Measurements from ENCODE around the gene MAP3K21.

MAP3K21 gene

DNA sequence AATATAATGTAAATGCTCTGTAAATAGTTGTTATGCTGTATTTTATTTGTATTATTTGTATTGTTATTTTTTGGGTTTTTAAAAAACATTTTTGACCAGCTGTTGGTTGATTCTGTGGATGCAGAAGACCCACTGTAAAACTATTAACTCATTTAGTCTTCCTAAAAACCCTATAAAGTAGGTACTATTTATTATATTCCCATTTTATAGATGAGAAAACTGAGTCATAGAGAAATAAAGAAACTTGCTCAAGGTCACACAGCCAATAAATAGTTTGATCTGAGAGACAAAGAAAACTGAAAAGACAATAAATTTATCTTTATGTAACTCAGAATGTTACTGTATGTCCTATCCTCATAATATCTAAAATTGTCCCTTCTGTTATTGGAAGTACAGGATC is 1.2 kb upstream of the MAP3K21 start:
- DNase-seq (ENCODE audit: low spot score) = no peak

DNA sequence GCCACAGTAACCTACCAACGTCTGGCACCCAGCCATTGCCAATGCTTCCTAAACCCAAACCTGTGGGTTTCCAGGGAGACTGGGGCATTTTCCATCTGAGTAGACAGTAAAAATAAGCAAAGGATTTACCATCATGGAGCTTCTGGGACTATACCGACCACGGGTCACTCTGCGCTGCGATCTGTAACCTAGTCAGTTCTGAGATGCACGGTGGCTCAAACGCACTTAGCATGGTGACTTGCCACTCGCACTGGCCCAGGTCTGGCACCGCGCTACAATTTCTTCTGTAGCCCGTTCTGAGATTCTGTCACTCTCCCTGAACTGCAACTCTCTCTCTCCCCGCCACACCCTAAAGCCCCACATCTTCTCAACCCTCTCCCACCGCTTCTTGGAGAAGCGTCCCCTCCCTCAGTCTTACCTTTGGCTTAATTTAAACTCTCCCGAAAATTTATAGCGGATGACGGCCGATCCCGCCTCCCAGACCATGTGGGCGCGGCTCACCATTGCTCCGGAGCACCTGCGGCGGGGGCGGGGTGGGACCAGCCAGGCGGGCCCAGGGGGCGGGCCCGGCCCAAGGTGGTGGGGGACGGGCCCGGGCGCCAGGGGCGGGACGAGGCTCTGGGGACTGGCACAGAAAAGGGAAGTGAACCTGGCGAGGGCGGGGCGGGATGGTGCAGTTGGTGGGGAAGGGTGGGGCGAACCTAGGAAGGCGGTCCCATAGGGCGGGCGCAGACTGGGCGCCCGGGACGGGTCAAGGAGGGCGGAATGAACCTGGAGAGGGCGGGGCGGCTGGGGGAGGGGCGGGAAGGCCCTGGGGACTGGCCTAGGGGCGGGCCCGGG is 493 bp upstream of the MAP3K21 start:
- peak; percentile 60 for DNase-seq (ENCODE audit: low spot score)

- DNase-seq (ENCODE audit: low spot score) = peak; percentile 29
These were observed 808 bp downstream of the MAP3K21 start for GRCh38 chr1:233328142-233328921.

DNA sequence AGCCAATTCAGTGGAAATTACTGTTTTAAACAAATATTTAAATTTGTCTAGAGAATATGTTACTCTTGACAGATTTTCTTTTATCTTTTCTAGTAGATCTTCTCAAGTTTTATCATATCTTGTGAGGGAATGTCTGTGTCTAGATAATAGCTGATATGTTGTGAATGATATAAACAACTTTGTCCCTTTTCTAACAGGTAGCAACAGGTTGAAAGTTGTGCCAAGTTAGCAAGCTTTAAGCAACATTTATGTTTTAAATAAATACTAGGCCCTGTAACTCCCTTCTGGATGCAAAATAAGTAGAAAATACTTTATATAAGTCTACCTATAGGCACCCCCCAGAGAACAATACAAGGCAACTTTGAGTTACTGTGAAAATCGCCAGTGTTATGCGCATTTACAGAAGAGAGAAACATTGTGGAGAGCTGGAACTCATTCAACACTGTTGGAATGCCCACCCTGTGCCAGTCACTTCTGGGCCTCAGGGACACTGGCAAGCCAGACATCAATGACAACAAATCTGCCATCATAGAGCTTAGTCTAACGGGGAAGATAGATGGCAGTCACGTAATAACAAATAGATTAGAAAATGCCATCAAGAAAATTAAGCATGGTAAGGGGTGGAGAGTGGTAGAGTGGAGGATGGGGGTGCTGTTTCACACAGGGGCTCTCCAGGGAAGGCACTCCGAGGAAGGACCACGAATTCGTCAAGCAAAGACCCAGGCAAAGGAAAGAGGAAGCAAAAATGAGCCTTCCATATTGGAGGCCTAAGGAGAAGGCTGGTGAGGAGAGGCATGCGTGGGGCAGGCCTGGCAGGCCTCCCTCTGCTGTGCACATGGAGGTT is 4.4 kb downstream of the MAP3K21 start:
- DNase-seq (ENCODE audit: low spot score) = no peak

- DNase-seq (ENCODE audit: low spot score) = no peak
These were observed 5.6 kb downstream of the MAP3K21 start for GRCh38 chr1:233333086-233333485.

- no peak for DNase-seq (ENCODE audit: low spot score)
These were observed 6.6 kb downstream of the MAP3K21 start for GRCh38 chr1:233334092-233334491.

GRCh38 chr1:233336554-233337456 is 9.3 kb downstream of the MAP3K21 start:
- no peak for DNase-seq (ENCODE audit: low spot score)

- no peak for DNase-seq (ENCODE audit: low spot score)
These were observed 10.0 kb downstream of the MAP3K21 start for GRCh38 chr1:233337505-233337904.

GRCh38 chr1:233338102-233338501 is 10.6 kb downstream of the MAP3K21 start:
- no peak for DNase-seq (ENCODE audit: low spot score)

DNA sequence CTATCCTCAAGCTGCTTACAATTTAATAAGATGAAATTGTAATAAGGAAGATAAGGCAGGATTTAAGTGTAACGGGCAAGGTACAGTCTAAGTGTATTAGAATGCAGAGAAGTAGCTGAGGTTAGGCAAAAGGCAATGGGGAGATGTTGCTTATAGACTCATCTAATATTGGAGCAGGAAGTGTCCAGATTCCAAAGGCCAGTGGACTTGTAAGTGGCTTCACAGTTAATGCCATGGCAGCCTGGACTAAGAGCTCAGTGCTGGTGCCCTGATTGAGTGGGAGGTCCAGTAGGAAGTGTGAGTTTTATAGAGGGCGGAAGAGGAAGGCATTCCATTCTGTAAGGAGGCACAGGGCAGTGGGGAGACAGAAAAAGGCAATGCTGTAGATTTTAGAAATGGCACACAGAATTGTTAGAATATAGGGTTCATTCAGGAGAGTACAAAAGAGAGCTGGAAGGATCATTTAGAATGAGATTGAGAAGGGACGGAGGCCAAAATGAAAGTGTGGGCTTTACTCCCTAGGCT is 12.6 kb downstream of the MAP3K21 start:
- DNase-seq (ENCODE audit: low spot score) = no peak

DNA sequence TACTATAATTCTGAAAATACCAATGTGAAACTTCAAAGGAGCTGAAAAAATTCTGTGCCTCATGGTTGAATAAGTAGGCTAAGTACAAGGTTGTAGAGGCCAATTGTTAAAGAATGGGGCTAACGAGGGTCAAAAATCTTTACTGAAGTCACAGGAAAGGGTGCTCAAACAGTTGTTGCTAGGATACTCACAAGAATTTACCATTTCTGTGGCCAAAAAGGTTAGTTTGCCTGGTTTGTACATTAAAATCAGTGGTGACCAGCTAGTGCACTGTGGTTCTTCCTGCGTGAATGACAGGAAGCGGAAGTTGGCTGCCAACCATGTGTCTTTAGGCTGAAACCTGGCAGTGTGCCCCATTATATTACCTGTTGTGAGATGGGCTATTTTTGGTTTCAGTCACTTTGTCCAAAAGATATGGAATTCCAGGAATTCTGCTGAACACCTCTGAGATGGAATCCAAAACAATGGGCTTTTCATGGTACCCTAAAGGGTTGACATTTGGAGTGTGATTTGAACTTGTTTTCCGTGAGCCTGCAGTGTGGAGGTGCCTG is 13.5 kb downstream of the MAP3K21 start:
- DNase-seq (ENCODE audit: low spot score) = no peak

- DNase-seq (ENCODE audit: low spot score) = no peak
These were observed 14.6 kb downstream of the MAP3K21 start for GRCh38 chr1:233342086-233342485.

DNA sequence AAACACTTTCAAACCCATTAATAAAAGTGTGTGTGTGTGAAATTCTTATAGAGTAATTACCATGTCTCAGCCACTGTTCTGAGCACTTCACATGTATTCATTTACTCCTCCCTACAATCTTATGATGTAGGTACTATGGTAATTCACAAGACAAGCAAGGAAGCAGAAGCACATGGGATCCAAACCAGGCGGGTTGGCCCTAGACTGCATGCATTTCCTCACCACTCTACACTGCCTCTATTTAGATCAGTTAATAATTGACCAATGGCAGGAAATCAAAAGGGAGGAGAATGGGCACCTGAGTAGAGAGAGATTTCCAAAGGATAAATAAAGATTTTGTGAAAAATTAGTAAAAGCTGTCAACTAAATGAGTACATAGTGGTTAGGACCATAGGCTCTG is 15.7 kb downstream of the MAP3K21 start:
- DNase-seq (ENCODE audit: low spot score) = no peak

DNA sequence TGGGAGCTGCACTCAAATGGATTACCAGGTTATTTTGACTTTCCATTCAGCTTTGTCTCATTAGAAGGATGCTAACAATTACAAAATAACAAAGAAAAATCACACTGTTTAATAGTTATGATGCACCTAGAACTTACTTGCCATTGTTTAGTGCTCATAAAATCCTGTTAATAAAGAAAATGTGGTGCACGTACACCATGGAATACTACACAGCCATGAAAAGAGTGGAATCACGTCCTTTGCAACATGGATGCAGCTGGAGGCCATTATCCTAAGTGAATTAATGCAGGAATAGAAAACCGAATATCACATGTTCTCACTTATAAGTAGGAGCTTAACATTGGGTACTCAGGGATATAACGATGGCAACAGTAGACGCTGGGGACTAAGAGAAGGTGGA is 19.8 kb downstream of the MAP3K21 start:
- DNase-seq (ENCODE audit: low spot score) = no peak

DNA sequence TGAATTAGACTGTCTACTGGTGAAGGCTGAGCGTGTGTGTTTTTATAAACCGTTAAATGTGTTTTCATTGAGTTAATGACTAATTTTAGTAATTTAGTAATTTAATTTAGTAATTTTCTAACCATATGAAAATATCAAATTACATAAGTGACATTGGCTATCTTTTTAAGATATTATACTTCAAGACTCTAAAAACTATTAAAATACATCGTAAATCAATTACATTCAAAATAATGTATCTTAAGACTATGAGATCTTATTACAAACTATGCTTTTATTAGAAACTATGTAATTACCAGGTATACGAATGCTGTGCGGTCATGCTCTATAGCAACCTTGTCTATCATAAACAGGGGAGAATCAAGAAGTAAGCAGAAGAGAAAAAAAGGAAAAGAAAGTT is 21.6 kb downstream of the MAP3K21 start:
- no peak for DNase-seq (ENCODE audit: low spot score)

DNA sequence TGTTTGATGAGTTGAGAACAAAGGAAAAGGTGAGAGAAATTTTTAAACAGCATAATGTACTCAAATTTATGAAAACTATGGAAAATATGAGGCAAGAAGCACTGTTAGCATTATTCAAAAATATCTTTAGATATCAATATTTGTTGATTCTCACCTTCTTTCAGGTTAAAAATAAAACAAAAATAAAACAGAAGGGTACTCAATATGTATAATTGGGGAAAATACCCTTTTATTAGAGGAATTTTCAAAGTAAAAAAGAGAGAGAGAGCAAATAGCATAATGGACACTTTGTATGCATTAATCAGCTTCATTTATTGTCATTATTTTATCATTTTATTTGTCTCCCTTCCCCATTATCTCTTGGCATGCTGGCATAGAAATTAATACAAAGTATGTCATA is 27.5 kb downstream of the MAP3K21 start:
- no peak for DNase-seq (ENCODE audit: low spot score)

- DNase-seq (ENCODE audit: low spot score) = no peak
These were observed 28.5 kb downstream of the MAP3K21 start for GRCh38 chr1:233355841-233356704.

DNA sequence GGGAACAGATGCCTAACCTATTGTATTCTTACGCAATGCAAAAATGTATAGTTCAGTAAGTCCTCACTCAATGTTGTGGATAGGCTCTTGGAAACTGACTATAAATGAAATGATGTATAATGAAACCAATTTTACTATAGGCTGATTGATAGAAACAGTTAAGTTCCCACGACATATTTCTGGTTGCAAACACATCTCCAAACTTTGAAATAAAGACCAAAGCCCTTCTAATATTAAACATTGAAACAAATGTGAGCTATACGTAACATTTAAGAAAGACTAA is 29.1 kb downstream of the MAP3K21 start:
- DNase-seq (ENCODE audit: low spot score) = no peak

- DNase-seq (ENCODE audit: low spot score) = peak; percentile 15
These were observed 30.3 kb downstream of the MAP3K21 start for GRCh38 chr1:233357595-233358397.

All from cerebellar cortex (tissue), 1 donor.